HUDEP-2 (cell line): ENCODE measurements around the gene ACOXL.
"Not testable (repeated sequence)": the region's sequence is repeated elsewhere in the genome, so short reads cannot be mapped to it uniquely, and the experiment has no call there.

Experiments
- DNase-seq, 76 experiments: peaks; one replicate each; lab custom pipeline; 2025; ENCODE audit not compliant: unreplicated experiment in 76 of 76; lab: John Stamatoyannopoulos, UW

ACOXL gene

GRCh38 chr2:111049792-111050640 is 317.6 kb downstream of the ACOXL start:
- no peak for DNase-seq

GRCh38 chr2:111050701-111051376 is 318.5 kb downstream of the ACOXL start:
- DNase-seq = no peak

- no peak for DNase-seq
Measured at GRCh38 chr2:111052621-111053020, 320.2 kb downstream of the ACOXL start.

- DNase-seq = no peak
Measured at GRCh38 chr2:111053266-111053665, 320.9 kb downstream of the ACOXL start.

GRCh38 chr2:111053825-111054515 is 321.6 kb downstream of the ACOXL start:
- DNase-seq = no peak

GRCh38 chr2:111054791-111055691 is 322.7 kb downstream of the ACOXL start:
- no peak for DNase-seq

- no peak for DNase-seq
Measured at GRCh38 chr2:111055735-111056134, 323.4 kb downstream of the ACOXL start.

- no peak for DNase-seq
Measured at GRCh38 chr2:111057045-111057444, 324.7 kb downstream of the ACOXL start.

- DNase-seq = no peak
Measured at GRCh38 chr2:111057721-111058120, 325.3 kb downstream of the ACOXL start.

GRCh38 chr2:111058264-111058663 is 325.9 kb downstream of the ACOXL start:
- DNase-seq = no peak

GRCh38 chr2:111061191-111061590 is 328.8 kb downstream of the ACOXL start:
- no peak for DNase-seq

GRCh38 chr2:111062417-111062816 is 330.0 kb downstream of the ACOXL start:
- DNase-seq = no peak

- DNase-seq = no peak
Measured at GRCh38 chr2:111066062-111066593, 333.8 kb downstream of the ACOXL start.

- DNase-seq = no peak
Measured at GRCh38 chr2:111068435-111069058, 336.2 kb downstream of the ACOXL start.

GRCh38 chr2:111069722-111070121 is 337.3 kb downstream of the ACOXL start:
- peak in 2 of 76 experiments; percentile 2 to 9 for DNase-seq

GRCh38 chr2:111071600-111072171 is 339.3 kb downstream of the ACOXL start:
- DNase-seq = no peak

- no peak for DNase-seq
Measured at GRCh38 chr2:111072220-111072871, 340.0 kb downstream of the ACOXL start.

GRCh38 chr2:111082659-111083058 is 350.3 kb downstream of the ACOXL start:
- not testable (repeated sequence) for DNase-seq

GRCh38 chr2:111091811-111092211 is 359.4 kb downstream of the ACOXL start:
- no peak for DNase-seq
